Gastroesophageal sphincter (tissue), 4 donors: Measurements from ENCODE around the gene GSTO2. TPM values are rescaled to one million over a fixed set of nuclear protein-coding genes. Genes with fewer than 3 reads are reported as not detected.
A peak's percentile ranks its signal among the peaks of the same experiment; 100 is the strongest.

Source experiments
- ATAC-seq: fragments of 150-250 bp; one replicate; pipeline ENCODE4 v1.9.1; 2016; ENCODE audit warnings: mild to moderate bottlenecking, moderate library complexity
- H3K27ac ChIP-seq, 4 donors: fragments of 200-600 bp; sonication (generic) in 3 of 4; 1 replicate in 3 of 4; 2 replicates in 1 of 4; pipeline ENCODE4 v1.5.1; 2016 to 2019
- H3K27me3 ChIP-seq: fragments of 200-600 bp; sonication (generic); one replicate; pipeline ENCODE4 v1.5.1; 2019
- H3K36me3 ChIP-seq, 2 donors: fragments of 200-600 bp; sonication (generic); one replicate each; pipeline ENCODE4 v1.5.1; 2019; ENCODE audit warnings: control low read depth in 1 of 2
- H3K4me1 ChIP-seq, 3 donors: fragments of 200-600 bp; sonication (generic); 1 replicate in 2 of 3; 2 replicates in 1 of 3; pipeline ENCODE4 v1.5.1; 2016 to 2019; ENCODE audit warnings: control low read depth in 2 of 3
- H3K4me3 ChIP-seq, 2 donors: fragments of 200-600 bp; sonication (generic); one replicate each; pipeline ENCODE4 v1.5.1; 2019; ENCODE audit warnings: mild to moderate bottlenecking in 1 of 2, moderate library complexity in 1 of 2
- H3K9me3 ChIP-seq, 3 donors: fragments of 200-600 bp; sonication (generic); one replicate each; pipeline ENCODE4 v1.5.1; 2017 to 2019; ENCODE audit warnings: control low read depth in 2 of 3
- CTCF ChIP-seq, 4 experiments: fragments of 200-600 bp in 2 of 4; fragments of 450-650 bp in 2 of 4; sonication (generic) in 1 of 4; IDR thresholded peaks; one replicate each; pipeline ENCODE4 v1.5.1; 2017 to 2019; ENCODE audit warnings: antibody characterized with exemption in 4 of 4, mild to moderate bottlenecking in 2 of 4, moderate library complexity in 2 of 4
- EP300 ChIP-seq: sonication (generic); formaldehyde crosslinking; IDR thresholded peaks from one replicate; pipeline ENCODE4 v1.6.1; 2017; ENCODE audit warnings: antibody characterized with exemption, mild to moderate bottlenecking
- POLR2A ChIP-seq, 2 donors: fragments of 450-650 bp; IDR thresholded peaks; one replicate each; pipeline ENCODE4 v1.6.1; 2017; ENCODE audit warnings: antibody characterized with exemption in 2 of 2, mild to moderate bottlenecking in 2 of 2, moderate library complexity in 1 of 2
- POLR2AphosphoS5 ChIP-seq: sonication (generic); formaldehyde crosslinking; IDR thresholded peaks from one replicate; pipeline ENCODE4 v1.6.1; 2017; ENCODE audit warnings: antibody characterized with exemption
- WGBS, 2 donors: methylation state at CpG; one replicate each; pipeline ENCODE4 v1.1.5; 2018; ENCODE audit warnings: low coverage in 1 of 2; 5-methylcytosine and 5-hydroxymethylcytosine counted together
- total RNA-seq, 4 donors: library from RNA; depleted of rRNA; stranded (reverse); fragments of >200 nt; gene quantifications; one replicate each; pipeline ENCODE4 v1.1.0, GENCODE V29; 2016

Gene GSTO2
- total RNA-seq, 4 donors from 2014 or later: 0.15 to 1.3 (median 0.21) TPM

- Histone ChIP-seq H3K4me3 (no peak overlapping the region), H3K27me3 (no peaks in the 10 kb centered on the region), H3K9me3 (no peaks in the 10 kb centered on the region), H3K4me1 (peaks cover 31 to 90% (median 76%) of the 10 kb centered on the region in 3 donors), H3K36me3 (peaks cover 0 to 8% of the 10 kb centered on the region in 2 donors), H3K27ac (peak overlapping the region in 3 of 4 donors; percentile 98 to 100 (median 99))
- TF ChIP-seq POLR2A (IDR thresholded peaks at IDR 0.05) (no peak), CTCF (IDR thresholded peaks at IDR 0.05) (no peak), POLR2AphosphoS5 (no peak), EP300 (no peak)
- 83 to 100% methylated on average over 1 to 8 of the region's 13 CpGs for WGBS, 2 donors
- ATAC-seq: no peak
Observed at GRCh38 chr10:104333032-104333727, 64.2 kb downstream of the GSTO2 start.

GRCh38 chr10:104333728-104334373, 64.9 kb downstream of the GSTO2 start:
- TF ChIP-seq POLR2AphosphoS5: no peak
- TF ChIP-seq EP300: no peak
- no peak for TF ChIP-seq POLR2A (IDR thresholded peaks at IDR 0.05)
- TF ChIP-seq CTCF (IDR thresholded peaks at IDR 0.05): no peak
- peaks cover 31 to 84% (median 69%) of the 10 kb centered on the region in 3 donors for H3K4me1 ChIP-seq
- H3K27ac ChIP-seq: peak overlapping the region in 3 of 4 donors; percentile 98 to 100 (median 99)
- H3K36me3 ChIP-seq: peaks cover 0 to 8% of the 10 kb centered on the region in 2 donors
- no peak overlapping the region for H3K4me3 ChIP-seq
- WGBS, 2 donors: 50% methylated on average over 1 of the region's 15 CpGs; no CpG with 5 or more reads in 1 of the 2 donors
- H3K9me3 ChIP-seq: no peaks in the 10 kb centered on the region
- no peak for ATAC-seq
- no peaks in the 10 kb centered on the region for H3K27me3 ChIP-seq

GRCh38 chr10:104334561-104334960, 65.6 kb downstream of the GSTO2 start:
- no peak for TF ChIP-seq CTCF (IDR thresholded peaks at IDR 0.05)
- TF ChIP-seq EP300: no peak
- TF ChIP-seq POLR2A (IDR thresholded peaks at IDR 0.05): no peak
- TF ChIP-seq POLR2AphosphoS5: no peak
- no peak for ATAC-seq
- peak overlapping the region in 3 of 4 donors; percentile 98 to 100 (median 99) for H3K27ac ChIP-seq
- no peaks in the 10 kb centered on the region for H3K9me3 ChIP-seq
- no peaks in the 10 kb centered on the region for H3K27me3 ChIP-seq
- peaks cover 24 to 76% (median 62%) of the 10 kb centered on the region in 3 donors for H3K4me1 ChIP-seq
- peaks cover 0 to 8% of the 10 kb centered on the region in 2 donors for H3K36me3 ChIP-seq
- WGBS, 2 donors: 86 to 89% methylated on average over 5 of the region's 6 CpGs
- H3K4me3 ChIP-seq: no peak overlapping the region

- Histone ChIP-seq H3K27ac (peak overlapping the region; percentile 9 to 100 (median 98)), H3K4me1 (peaks cover 23 to 76% (median 60%) of the 10 kb centered on the region in 3 donors), H3K9me3 (no peaks in the 10 kb centered on the region), H3K36me3 (peaks cover 0 to 8% of the 10 kb centered on the region in 2 donors), H3K27me3 (no peaks in the 10 kb centered on the region), H3K4me3 (no peak overlapping the region)
- WGBS, 2 donors: 83 to 90% methylated on average over 8 to 12 of the region's 13 CpGs
- no peak for ATAC-seq
- TF ChIP-seq POLR2A (IDR thresholded peaks at IDR 0.05) (no peak), CTCF (IDR thresholded peaks at IDR 0.05) (no peak), POLR2AphosphoS5 (no peak), EP300 (no peak)
Observed at GRCh38 chr10:104334965-104335650, 66.1 kb downstream of the GSTO2 start.
